Stimulated activated CD8-positive, alpha-beta memory T cell treated with anti-CD3 and anti-CD28 coated beads, Interleukin-7, amount 100 ng/mL, for 48 hours (primary cell): Measurements from ENCODE around the gene SEC24C.
"Not testable (repeated sequence)": the region's sequence is repeated elsewhere in the genome, so short reads cannot be mapped to it uniquely, and the experiment has no call there.

Experiments used
- DNase-seq, 2 donors: peaks; one replicate each; pipeline ENCODE4 v3.0.0-alpha.2; 2020; ENCODE audit warnings: low read depth in 1 of 2; ENCODE audit errors: extremely low read depth in 1 of 2

The SEC24C gene

GRCh38 chr10:73790886-73791625, 46.9 kb downstream of the SEC24C start:
- DNase-seq = no peak

DNA sequence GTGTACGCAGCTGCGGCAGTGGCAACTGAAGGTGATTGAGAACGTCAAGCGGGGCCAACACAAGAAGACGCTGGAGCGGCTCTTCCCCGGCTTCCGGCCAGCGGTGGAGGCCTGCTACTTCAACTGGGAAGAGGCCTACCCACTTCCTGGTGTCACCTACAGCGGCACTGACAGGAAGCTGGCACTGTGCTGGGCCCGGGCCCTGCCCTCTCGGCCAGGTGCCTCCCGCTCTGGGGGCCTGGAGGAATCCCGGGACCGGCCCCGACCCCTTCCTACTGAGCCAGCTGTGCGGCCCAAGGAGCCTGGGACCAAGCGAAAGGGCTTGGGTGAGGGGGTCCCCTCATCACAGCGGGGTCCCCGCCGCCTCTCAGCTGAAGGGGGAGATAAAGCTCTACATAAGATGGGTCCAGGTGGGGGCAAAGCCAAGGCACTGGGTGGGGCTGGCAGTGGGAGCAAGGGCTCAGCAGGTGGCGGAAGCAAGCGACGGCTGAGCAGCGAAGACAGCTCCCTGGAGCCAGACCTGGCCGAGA, 47.8 kb downstream of the SEC24C start:
- no peak for DNase-seq

DNA sequence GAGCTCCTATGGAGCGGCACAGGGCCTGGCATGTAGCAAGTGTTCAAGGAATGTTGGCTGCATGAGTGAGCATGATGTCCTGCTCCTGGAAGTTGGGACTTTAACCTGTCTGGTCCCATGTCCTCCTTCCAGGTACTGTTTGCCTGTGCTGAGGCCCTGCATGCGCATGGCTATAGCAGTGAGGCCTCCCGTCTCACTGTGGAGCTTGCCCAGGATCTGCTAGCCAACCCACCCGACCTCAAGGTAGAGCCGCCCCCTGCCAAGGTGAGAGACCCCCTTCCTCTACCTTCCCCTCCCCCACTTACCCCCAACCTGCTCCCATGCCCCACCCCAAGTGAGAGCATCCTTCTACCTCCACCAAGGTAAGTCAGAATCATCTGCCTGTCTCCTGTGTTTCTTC, 49.3 kb downstream of the SEC24C start:
- no peak for DNase-seq

DNA sequence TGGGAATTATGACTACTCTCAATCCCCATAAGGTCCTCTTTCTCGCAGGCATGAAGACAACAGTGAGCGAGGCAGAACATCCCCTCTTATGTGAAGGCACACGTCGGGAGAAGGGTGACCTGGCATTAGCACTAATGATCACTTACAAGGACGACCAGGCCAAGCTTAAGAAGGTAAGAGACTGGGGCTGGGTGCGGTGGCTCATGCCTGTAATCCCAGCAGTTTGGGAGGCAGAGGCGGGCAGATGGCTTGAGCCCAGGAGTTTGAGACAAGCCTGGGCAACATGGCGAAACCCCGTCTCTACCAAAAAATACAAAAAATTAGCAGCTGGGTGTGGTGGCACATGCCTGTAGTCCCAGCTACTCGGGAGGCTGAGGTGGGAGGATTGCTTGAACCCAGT, 51.3 kb downstream of the SEC24C start:
- DNase-seq = not testable (repeated sequence)

DNA sequence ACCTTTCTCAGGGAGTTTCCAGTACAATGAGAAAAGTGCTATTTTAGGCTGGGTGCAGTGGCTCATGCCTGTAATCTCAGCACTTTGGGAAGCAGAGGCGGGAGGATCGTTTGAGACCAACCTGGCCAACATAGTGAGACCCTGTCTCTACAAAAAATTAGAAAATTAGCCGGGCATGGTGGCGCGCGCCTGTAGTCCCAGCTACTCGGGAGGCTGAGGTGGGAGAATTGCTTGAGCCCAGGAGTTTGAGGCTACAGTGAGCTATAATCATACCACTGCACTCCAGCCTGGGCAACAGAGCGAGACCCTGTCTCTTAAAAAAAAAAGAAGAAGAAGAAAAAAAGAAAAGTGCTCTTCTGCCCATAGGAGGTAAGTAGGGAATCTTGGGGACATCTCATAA, 51.9 kb downstream of the SEC24C start:
- not testable (repeated sequence) for DNase-seq

DNA sequence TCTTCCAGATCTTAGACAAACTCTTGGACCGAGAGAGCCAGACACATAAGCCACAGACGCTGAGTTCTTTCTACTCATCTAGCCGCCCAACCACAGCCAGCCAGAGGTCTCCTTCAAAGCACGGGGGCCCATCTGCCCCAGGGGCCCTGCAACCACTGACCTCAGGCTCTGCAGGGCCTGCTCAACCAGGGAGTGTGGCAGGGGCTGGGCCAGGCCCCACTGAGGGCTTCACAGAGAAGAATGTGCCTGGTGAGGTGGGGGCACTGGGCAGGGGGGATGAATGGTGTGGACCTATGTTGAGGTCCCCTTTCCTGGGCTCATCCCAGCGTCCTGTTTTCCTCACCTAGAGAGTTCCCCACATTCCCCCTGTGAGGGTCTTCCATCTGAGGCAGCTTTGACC, 52.6 kb downstream of the SEC24C start:
- no peak for DNase-seq

DNA sequence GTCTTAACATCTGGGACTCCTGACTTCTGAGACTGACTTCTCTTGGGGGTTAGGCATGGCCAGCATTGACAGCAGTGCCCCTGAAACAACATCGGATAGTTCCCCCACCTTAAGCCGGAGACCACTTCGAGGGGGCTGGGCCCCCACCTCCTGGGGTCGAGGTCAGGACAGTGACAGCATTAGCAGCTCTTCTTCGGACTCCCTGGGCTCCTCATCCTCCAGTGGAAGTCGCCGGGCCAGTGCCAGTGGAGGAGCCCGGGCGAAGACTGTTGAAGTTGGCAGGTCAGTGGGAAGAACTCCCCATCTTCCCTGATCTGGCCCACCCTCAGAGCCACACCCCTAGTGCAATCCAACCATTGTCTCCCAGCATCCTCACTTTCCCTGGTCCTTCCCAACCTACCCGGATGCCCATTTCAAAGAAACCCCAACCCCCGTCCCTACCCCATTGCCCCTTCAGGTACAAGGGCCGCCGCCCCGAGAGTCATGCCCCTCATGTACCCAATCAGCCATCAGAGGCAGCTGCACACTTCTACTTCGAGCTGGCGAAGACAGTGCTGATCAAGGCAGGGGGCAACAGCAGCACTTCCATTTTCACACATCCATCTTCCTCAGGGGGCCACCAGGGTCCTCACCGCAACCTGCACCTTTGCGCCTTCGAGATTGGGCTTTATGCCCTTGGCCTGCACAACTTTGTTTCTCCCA, 53.3 kb downstream of the SEC24C start:
- no peak for DNase-seq

DNA sequence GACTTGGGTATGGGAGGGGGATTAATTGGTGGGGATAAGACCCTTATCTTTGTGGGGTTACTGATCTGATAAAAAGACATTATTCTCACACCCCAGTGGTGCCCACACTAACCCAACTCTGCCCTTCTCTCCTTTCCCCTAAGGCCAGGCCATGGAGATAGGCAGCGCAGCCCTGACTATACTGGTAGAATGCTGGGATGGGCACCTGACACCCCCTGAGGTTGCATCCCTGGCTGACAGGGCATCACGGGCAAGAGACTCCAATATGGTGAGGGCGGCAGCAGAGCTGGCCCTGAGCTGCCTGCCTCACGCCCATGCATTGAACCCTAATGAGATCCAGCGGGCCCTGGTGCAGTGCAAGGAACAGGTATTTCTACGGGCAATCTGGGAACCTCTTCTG, 53.9 kb downstream of the SEC24C start:
- DNase-seq = no peak

- DNase-seq = no peak
Measured at GRCh38 chr10:73798927-73799560, 54.9 kb downstream of the SEC24C start.

- DNase-seq = no peak
Measured at GRCh38 chr10:73799899-73800559, 55.9 kb downstream of the SEC24C start.

DNA sequence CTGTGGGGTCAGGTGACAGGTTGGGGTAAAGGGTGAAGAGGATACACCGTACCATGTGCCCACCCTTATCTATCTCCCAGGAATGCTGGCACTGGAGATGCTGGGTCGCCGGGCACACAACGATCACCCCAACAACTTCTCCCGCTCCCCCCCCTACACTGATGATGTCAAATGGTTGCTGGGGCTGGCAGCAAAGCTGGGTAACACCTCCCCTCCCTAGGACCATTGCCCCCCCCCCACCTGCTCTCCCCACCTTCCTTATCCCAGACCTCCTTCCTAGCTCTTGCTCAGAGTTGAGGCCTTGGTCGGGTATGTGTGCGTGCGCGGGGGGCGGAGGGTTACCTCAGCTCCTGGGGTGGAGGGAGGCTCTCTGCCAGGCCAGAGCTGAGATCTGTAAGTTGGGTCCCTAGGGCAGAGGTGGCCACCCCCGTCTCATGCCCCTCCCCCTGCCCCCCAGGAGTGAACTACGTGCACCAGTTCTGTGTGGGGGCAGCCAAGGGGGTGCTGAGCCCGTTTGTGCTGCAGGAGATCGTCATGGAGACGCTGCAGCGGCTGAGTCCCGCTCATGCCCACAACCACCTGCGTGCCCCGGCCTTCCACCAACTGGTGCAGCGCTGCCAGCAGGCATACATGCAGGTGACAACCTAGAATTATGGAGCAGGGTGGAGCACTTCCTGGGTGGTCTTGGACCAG, 56.5 kb downstream of the SEC24C start:
- DNase-seq = no peak

GRCh38 chr10:73801253-73801590, 57.0 kb downstream of the SEC24C start:
- DNase-seq = no peak

DNA sequence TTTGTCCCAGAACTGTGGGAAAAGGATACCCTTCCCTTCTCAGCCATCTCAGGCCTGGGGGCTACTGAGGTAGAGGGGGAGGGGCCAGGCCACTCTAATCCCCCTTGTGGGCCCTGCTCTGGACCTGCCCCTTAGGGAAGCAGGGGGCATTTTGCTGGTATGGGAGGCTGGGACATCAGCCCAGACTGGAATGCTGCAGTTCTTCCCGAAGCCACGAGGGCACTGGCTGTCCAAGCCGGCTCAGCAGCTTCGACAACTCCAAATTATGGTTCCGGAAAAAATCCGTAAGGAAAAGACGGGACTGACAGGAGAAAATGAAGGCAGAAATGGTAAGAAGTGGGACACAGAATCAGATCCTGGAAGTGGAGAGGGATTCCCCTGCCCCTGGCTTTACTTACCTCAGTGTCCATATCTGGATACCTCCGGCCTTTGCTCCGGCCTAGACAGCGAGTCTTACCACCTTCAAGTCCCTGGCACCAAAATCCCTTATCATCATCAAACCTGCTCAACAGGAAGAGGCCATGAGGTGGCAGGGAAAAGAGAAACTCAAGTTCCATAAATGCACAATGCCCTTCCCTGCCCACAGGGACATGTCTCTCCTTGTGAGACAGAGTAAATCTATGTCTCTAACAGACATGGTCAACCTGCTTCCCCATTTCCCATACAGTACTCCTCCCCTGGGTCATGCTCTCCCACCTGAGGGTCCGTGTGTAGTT, 58.3 kb downstream of the SEC24C start:
- DNase-seq = no peak

DNA sequence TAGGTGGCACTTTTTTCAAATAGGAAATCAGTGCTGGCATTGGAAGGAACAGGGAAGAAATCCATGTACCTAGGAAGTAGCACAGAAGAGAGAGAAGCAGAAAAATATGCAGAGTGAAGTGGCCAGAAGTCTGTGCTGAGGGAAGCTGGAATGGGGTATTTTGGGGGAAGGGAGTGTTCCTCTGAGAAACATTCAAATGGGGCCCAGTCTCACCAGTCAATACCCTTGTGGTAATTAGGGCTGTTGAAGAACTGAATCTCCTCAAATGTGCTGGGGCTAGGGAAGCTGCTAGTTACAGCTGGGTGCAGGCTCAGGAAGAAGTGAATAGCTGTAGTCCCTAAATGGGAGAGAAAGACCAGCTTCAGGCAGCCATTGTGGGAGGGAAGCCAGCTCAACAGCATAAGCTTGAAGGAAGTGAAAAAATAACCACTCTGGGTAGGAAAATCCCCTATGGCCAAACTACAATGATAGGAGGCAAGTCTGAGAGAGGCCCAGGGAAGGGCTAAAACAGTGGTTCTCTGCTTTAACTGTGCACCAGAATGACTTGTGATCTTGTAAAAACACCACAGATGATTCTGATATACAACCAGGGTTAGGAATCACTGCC, 59.6 kb downstream of the SEC24C start:
- DNase-seq = no peak

DNA sequence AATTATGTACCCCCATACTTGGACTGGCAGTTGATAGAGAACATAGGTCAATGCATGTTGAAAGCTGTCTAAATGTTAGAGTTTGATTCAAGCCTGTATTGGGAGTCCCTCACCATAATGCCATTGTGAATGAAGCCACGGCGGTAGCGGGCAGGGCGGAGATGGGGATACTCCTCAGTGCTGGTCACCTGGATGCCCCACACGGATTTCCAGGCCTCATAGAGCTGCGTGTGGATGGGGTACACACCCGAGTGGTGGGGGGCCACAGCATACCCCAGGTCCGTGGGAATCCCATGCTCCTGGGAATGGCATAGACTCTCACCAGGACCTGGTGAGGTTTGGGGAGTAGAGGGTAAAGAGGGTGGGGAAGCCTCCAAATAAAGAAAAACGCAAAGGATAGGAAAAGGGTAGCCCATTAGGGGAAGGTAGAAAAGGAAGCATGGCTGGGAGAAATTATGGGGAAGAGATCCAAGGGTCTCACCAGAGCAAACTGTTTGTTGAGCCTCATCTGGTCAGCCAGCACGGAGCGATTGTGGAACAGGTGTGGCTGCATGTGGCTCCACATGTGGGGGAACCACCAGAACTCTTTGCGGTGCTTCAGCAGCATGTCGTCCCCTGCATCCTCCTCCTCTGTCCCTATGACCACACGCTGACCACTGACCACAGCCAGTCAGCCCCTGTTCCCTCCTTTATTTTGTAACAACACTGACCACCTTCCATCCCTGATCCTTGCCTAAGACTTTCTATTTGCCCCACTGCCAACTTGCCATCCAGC, 62.2 kb downstream of the SEC24C start:
- no peak for DNase-seq

GRCh38 chr10:73807471-73807870, 63.3 kb downstream of the SEC24C start:
- no peak for DNase-seq

DNA sequence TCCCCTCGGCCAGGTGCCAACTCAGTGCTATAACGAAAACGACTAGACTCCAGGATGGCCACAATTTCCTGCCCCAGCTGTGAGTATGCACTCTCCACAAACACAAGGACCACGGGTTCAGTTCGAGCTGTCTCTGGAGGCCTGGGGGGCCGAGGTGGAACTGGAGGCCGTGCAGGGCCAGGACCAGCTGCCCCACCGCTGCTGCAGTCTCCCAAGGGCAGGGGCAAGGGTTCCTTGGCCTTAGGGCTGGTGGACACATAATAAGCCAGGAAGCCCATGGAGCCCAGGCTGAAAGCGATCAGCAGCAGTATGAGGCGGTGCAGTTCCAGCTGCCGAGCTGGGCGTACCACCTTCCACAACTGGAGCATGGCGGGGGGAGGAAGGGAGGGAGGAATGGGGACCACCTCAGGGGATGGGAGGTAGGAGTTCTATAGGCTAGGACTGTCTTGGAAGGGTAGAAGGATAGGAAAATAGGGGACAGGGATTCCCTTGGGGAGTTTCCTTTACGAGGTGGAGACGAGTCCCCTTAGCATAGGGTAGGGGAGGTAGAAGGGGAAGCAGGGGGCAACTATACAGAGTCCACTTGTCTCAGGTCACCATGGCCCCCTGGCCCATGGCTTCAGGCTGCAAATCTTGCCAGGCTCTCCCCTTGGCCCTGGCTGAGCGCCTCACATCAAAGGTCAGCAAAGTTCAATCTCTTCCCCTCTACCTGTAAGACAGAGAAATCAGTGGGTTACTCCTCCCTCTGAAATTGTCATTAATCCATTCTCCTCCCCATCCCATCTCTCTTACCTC, 64.0 kb downstream of the SEC24C start:
- no peak for DNase-seq
